Activated T-helper 9 cell treated with anti-CD3 and anti-CD28 coated beads, Interleukin-2, amount 50 U/mL, for 16 hours (primary cell): ENCODE measurements around the gene PGBD5.
A peak's percentile ranks its signal among the peaks of the same experiment; 100 is the strongest.
"Not testable (repeated sequence)": the region's sequence is repeated elsewhere in the genome, so short reads cannot be mapped to it uniquely, and the experiment has no call there.

Source experiments
- DNase-seq: peaks from one replicate; pipeline ENCODE4 v3.0.0-alpha.2; 2020; ENCODE audit warnings: low read depth

PGBD5 gene

GRCh38 chr1:230426246-230427093 lies at the start of gene PGBD5:
PGBD5 (minus strand) TSS chr1:230426332; CDS start chr1:230425928, 404 bp downstream.
- peak; percentile 12 for DNase-seq

GRCh38 chr1:230474924-230475323 lies 48.8 kb upstream of the PGBD5 start:
- not testable (repeated sequence) for DNase-seq

- DNase-seq = not testable (repeated sequence)
These were observed 44.6 kb upstream of the PGBD5 start for GRCh38 chr1:230470750-230471149.

GRCh38 chr1:230469271-230469670 lies 43.1 kb upstream of the PGBD5 start:
- no peak for DNase-seq

- no peak for DNase-seq
These were observed 39.6 kb upstream of the PGBD5 start for GRCh38 chr1:230465691-230466090.

GRCh38 chr1:230464671-230465070 lies 38.5 kb upstream of the PGBD5 start:
- no peak for DNase-seq

- DNase-seq = no peak
These were observed 37.6 kb upstream of the PGBD5 start for GRCh38 chr1:230463760-230464159.

- DNase-seq = no peak
These were observed 37.2 kb upstream of the PGBD5 start for GRCh38 chr1:230463326-230463725.

GRCh38 chr1:230459465-230459864 lies 33.3 kb upstream of the PGBD5 start:
- DNase-seq = no peak

- DNase-seq = no peak
These were observed 32.4 kb upstream of the PGBD5 start for GRCh38 chr1:230458509-230458908.

GRCh38 chr1:230456478-230456877 lies 30.3 kb upstream of the PGBD5 start:
- no peak for DNase-seq

- no peak for DNase-seq
These were observed 29.2 kb upstream of the PGBD5 start for GRCh38 chr1:230455291-230455690.

GRCh38 chr1:230453377-230453776 lies 27.2 kb upstream of the PGBD5 start:
- DNase-seq = no peak

- no peak for DNase-seq
These were observed 15.3 kb upstream of the PGBD5 start for GRCh38 chr1:230441183-230442029.

- no peak for DNase-seq
These were observed 9.0 kb upstream of the PGBD5 start for GRCh38 chr1:230435108-230435507.

GRCh38 chr1:230431527-230431926 lies 5.4 kb upstream of the PGBD5 start:
- no peak for DNase-seq

- DNase-seq = no peak
These were observed 4.4 kb upstream of the PGBD5 start for GRCh38 chr1:230430499-230430898.

GRCh38 chr1:230429067-230429735 lies 3.1 kb upstream of the PGBD5 start:
- no peak for DNase-seq

GRCh38 chr1:230427981-230428380 lies 1.8 kb upstream of the PGBD5 start:
- no peak for DNase-seq

- DNase-seq = no peak
These were observed 1.2 kb upstream of the PGBD5 start for GRCh38 chr1:230427094-230427876.

GRCh38 chr1:230425252-230426091 lies 660 bp downstream of the PGBD5 start:
- no peak for DNase-seq
